Memory B cell (primary cell): ENCODE measurements around the gene PNMA6A.
"Not testable (repeated sequence)": the region's sequence is repeated elsewhere in the genome, so short reads cannot be mapped to it uniquely, and the experiment has no call there.

Source experiments
- ATAC-seq: fragments of 150-1000 bp; cut with Tn5 transposase; 2 replicates; pipeline ENCODE4 v1.10.0; 2021; ENCODE audit warnings: low read depth, mild to moderate bottlenecking, moderate library complexity
- DNase-seq, 2 donors: peaks; one replicate each; pipeline ENCODE4 v3.0.0; 2022; ENCODE audit warnings: low spot score in 2 of 2
- H3K27ac Mint-ChIP-seq: one replicate; pipeline ENCODE4 v1.8.0; 2022; ENCODE audit warnings: mild to moderate bottlenecking, moderate library complexity, mixed read lengths
- H3K27me3 Mint-ChIP-seq: one replicate; pipeline ENCODE4 v1.8.0; 2022; ENCODE audit warnings: mixed read lengths
- H3K36me3 Mint-ChIP-seq: one replicate; pipeline ENCODE4 v1.8.0; 2022; ENCODE audit warnings: mild to moderate bottlenecking, mixed read lengths
- H3K4me1 Mint-ChIP-seq: one replicate; pipeline ENCODE4 v1.8.0; 2022; ENCODE audit warnings: mixed read lengths
- H3K4me3 Mint-ChIP-seq: one replicate; pipeline ENCODE4 v1.8.0; 2022; ENCODE audit warnings: mild to moderate bottlenecking, moderate library complexity, mixed read lengths
- H3K9me3 Mint-ChIP-seq: one replicate; pipeline ENCODE4 v1.8.0; 2022; ENCODE audit warnings: mixed read lengths

PNMA6A gene

DNA sequence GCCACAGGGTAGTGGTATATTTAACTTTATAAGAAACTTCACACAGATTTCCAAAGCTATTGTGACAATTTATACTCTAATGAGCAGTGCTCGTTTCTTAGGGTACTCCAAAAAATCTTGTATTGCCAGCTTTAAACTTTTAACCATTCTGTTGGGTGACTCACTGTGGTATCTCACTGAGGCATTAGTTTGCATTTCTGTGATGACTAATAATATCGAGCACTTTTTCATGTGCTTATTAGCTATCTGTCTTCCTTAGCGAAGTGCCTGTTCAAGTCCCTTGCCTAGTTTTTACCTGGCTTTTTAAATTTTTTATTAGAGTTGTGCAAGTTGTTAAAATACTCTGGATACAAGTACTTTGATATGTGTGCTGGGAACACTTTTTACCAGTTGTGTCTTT lies 10.5 kb upstream of the PNMA6A start:
- DNase-seq (no peak), ATAC-seq (no peak)
- peaks cover 5% of the 10 kb centered on the region for H3K27me3 Mint-ChIP-seq
- no peaks in the 10 kb centered on the region for H3K9me3 Mint-ChIP-seq
- no peak overlapping the region for H3K4me3 Mint-ChIP-seq
- no peak overlapping the region for H3K27ac Mint-ChIP-seq
- H3K36me3 Mint-ChIP-seq, result peaks cover 3% of the 10 kb centered on the region
- H3K4me1 Mint-ChIP-seq, result peaks cover 3% of the 10 kb centered on the region

GRCh38 chrX:153063315-153063714 lies 8.9 kb upstream of the PNMA6A start:
- Mint-ChIP-seq H3K9me3 (no peaks in the 10 kb centered on the region), H3K4me1 (no peaks in the 10 kb centered on the region), H3K27ac (no peak overlapping the region), H3K27me3 (no peaks in the 10 kb centered on the region), H3K36me3 (peaks cover 3% of the 10 kb centered on the region), H3K4me3 (no peak overlapping the region)
- DNase-seq (no peak), ATAC-seq (no peak)

DNA sequence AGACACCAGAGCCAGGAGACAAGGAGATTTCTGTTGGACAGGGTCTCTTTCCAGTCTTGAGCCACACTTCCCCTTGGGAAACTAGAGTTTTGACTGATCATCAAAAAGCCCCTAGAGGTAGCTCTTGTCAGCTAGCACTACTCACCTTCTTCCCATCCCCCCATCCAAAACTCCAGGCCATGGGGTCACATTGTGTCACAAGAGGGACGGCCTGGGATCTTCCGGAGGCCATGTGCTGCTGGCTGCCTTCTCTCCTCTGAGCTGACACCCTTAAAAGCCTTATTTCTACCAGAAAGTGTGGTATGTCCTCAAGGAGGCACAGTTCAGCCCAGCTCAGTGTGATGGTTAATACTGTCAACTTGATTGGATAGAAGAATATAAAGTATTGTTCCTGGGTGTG lies 8.2 kb upstream of the PNMA6A start:
- Mint-ChIP-seq H3K4me3 (no peak overlapping the region), H3K9me3 (no peaks in the 10 kb centered on the region), H3K27me3 (no peaks in the 10 kb centered on the region), H3K27ac (no peak overlapping the region), H3K36me3 (peaks cover 3% of the 10 kb centered on the region), H3K4me1 (no peaks in the 10 kb centered on the region)
- no peak for ATAC-seq
- no peak for DNase-seq

DNA sequence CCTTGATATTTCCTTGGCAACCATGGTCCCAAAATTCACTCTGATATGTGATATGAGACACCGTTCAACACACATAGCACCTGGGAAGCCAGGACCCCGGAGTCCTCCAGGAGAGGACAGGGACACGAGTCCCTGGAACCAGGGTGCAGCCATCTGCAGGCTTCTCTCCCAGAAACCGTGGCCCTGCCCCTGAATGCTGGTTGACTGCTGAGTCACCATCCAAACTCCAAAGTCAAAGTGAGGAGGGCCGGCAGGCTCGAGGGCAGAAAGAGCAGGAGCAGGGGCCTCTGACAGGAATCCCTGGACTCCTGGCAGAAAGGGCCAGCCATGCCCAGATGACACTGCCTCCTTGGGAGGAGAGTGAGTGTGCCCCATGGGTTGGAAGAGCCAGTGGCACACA lies 6.9 kb upstream of the PNMA6A start:
- no peak overlapping the region for H3K27ac Mint-ChIP-seq
- no peaks in the 10 kb centered on the region for H3K36me3 Mint-ChIP-seq
- no peak overlapping the region for H3K4me3 Mint-ChIP-seq
- H3K4me1 Mint-ChIP-seq, result no peaks in the 10 kb centered on the region
- no peaks in the 10 kb centered on the region for H3K9me3 Mint-ChIP-seq
- no peak for ATAC-seq
- no peaks in the 10 kb centered on the region for H3K27me3 Mint-ChIP-seq
- DNase-seq, result no peak

GRCh38 chrX:153066402-153066801 lies 5.9 kb upstream of the PNMA6A start:
- not testable (repeated sequence) for H3K27me3 Mint-ChIP-seq, H3K4me1 Mint-ChIP-seq, ATAC-seq, DNase-seq, H3K4me3 Mint-ChIP-seq, H3K9me3 Mint-ChIP-seq, H3K27ac Mint-ChIP-seq, H3K36me3 Mint-ChIP-seq

GRCh38 chrX:153073331-153073730 lies 1.1 kb downstream of the PNMA6A start:
- ATAC-seq, H3K4me1 Mint-ChIP-seq, H3K27me3 Mint-ChIP-seq, H3K9me3 Mint-ChIP-seq, H3K36me3 Mint-ChIP-seq, H3K4me3 Mint-ChIP-seq, DNase-seq, H3K27ac Mint-ChIP-seq: not testable (repeated sequence)

GRCh38 chrX:153074262-153074899 lies 2.1 kb downstream of the PNMA6A start:
- Mint-ChIP-seq H3K4me1 (no peaks in the 10 kb centered on the region), H3K27me3 (peaks cover 1% of the 10 kb centered on the region), H3K9me3 (no peaks in the 10 kb centered on the region), H3K4me3 (no peak overlapping the region), H3K27ac (no peak overlapping the region), H3K36me3 (no peaks in the 10 kb centered on the region)
- DNase-seq (no peak), ATAC-seq (no peak)

GRCh38 chrX:153074935-153075334 lies 2.7 kb downstream of the PNMA6A start:
- no peaks in the 10 kb centered on the region for H3K9me3 Mint-ChIP-seq
- ATAC-seq, result no peak
- H3K4me1 Mint-ChIP-seq, result no peaks in the 10 kb centered on the region
- DNase-seq, result no peak
- H3K27ac Mint-ChIP-seq, result no peak overlapping the region
- no peak overlapping the region for H3K4me3 Mint-ChIP-seq
- H3K27me3 Mint-ChIP-seq, result peaks cover 1% of the 10 kb centered on the region
- no peaks in the 10 kb centered on the region for H3K36me3 Mint-ChIP-seq

DNA sequence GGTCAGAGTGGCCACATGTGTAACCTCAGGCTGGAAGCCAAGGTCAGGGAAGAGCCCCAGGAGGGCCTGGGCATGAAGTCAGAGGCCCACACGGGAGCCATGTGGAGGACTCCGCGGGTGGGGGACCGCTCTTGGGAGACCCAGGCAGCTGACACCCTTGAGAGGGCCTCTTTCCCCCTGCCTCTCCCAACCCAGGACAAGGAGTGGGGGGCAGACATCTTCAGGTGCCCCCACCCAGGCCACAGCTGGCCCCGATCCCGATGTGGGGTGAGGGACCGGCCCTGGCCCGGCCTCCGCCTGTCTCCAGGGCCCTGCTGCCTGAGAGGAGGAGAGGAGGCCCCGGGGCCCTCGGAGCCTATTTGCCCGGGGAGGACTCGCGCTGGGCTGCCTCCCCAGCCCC lies 3.1 kb downstream of the PNMA6A start:
- H3K4me3 Mint-ChIP-seq, result no peak overlapping the region
- ATAC-seq, result no peak
- H3K27me3 Mint-ChIP-seq, result peaks cover 1% of the 10 kb centered on the region
- H3K36me3 Mint-ChIP-seq, result no peaks in the 10 kb centered on the region
- H3K4me1 Mint-ChIP-seq, result no peaks in the 10 kb centered on the region
- no peaks in the 10 kb centered on the region for H3K9me3 Mint-ChIP-seq
- DNase-seq, result no peak
- no peak overlapping the region for H3K27ac Mint-ChIP-seq

- not testable (repeated sequence) for H3K4me1 Mint-ChIP-seq, H3K27me3 Mint-ChIP-seq, H3K9me3 Mint-ChIP-seq, DNase-seq, H3K36me3 Mint-ChIP-seq, H3K27ac Mint-ChIP-seq, H3K4me3 Mint-ChIP-seq
- peak; percentile 84 for ATAC-seq
Observed at GRCh38 chrX:153077437-153078135, 5.3 kb downstream of the PNMA6A start.

DNA sequence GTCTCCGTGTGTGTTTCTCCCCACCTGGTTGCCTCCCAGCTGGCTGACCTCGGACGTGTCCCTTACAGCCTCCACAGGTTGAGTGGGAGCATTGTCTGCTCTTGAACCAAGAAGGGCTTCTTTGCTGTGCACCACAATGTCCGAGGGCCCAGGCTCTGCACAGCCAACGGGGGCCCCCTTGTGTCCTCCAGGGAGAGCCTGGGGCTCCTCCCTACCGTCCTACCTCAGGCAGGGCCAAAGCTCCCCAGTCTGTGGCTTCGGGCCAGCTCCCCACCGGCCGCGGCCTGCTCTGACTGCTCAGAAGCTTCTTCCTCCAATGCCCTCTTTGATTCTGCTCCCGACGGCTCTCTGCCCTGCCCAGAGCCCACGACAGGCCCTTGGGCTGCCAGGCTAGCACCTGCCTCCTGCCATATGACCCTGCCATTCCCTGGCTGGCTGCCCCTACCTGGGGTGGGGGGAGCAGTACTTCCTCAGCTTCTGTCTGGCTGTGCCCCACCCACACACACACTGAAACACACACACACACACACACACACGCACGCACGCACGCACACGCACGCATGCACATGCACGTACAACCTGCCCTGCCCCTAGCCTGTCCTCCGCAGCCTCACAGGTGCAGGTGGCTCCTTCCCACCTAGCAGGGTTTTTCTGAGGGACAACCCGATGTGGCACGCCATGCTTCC lies 11.1 kb downstream of the PNMA6A start:
- not testable (repeated sequence) for H3K9me3 Mint-ChIP-seq, ATAC-seq, H3K27me3 Mint-ChIP-seq, H3K4me1 Mint-ChIP-seq, H3K36me3 Mint-ChIP-seq, H3K27ac Mint-ChIP-seq, DNase-seq, H3K4me3 Mint-ChIP-seq

- H3K27me3 Mint-ChIP-seq, result peaks cover 5% of the 10 kb centered on the region
- no peak for ATAC-seq
- H3K4me1 Mint-ChIP-seq, result peaks cover 6% of the 10 kb centered on the region
- H3K9me3 Mint-ChIP-seq, result peaks cover 17% of the 10 kb centered on the region
- no peak overlapping the region for H3K4me3 Mint-ChIP-seq
- peaks cover 10% of the 10 kb centered on the region for H3K36me3 Mint-ChIP-seq
- no peak overlapping the region for H3K27ac Mint-ChIP-seq
- DNase-seq, result no peak
Observed at GRCh38 chrX:153102418-153102817, 30.2 kb downstream of the PNMA6A start.

DNA sequence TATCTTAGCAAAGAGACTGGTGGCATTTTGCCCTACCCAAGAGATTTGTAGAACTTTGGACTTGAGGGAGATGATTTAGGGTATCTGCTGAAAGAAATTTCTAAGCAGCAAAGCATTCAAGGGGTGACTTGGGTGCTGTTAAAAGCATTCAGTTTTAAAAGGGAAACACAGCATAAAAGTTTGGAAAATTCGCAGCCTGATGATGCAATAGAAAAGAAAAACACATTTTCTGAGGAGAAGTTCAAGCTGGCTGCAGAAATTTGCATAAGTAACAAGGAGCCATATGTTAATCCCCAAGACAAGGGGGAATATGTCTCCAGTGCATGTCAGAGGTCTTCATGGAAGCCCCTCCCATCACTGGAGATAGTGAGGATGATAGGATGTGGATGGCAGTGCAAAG lies 32.7 kb downstream of the PNMA6A start:
- not testable (repeated sequence) for DNase-seq, H3K4me1 Mint-ChIP-seq, H3K27ac Mint-ChIP-seq, H3K27me3 Mint-ChIP-seq, H3K4me3 Mint-ChIP-seq, ATAC-seq
- peaks cover 10% of the 10 kb centered on the region for H3K36me3 Mint-ChIP-seq
- H3K9me3 Mint-ChIP-seq, result peaks cover 17% of the 10 kb centered on the region

DNA sequence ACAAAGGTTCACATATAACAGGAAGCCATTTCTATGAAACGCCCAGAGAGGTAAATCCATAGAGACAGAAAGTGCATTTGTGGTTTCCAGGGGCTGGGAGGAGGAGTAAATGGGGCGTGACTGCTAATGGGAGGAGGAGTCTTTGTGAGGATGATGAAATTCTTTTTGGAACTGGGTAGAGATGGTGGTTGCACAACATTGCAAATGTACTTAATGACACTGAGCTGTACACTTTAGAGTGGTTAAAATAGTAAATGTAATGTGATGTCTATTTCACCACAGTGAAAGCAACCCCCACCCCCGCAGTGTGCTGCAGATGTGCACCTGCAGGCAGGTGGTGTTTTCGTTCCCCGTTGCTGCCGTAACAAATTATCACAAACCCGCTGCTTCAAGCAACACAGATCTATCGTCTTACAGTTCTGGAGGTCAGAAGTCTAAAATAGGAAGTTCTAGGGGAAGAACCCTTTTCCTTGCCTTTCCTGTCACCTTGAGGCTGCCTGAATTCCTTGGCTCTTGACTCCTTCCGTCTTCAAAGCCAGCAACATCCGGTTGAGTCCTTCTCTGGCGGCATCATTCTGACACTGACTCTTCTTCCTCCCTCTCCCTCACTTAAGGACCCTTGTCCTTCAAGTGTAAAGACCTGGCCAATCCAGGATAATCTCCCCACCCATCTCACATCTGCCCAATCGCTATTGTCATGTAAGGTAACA lies 34.0 kb downstream of the PNMA6A start:
- H3K9me3 Mint-ChIP-seq, result peaks cover 11% of the 10 kb centered on the region
- not testable (repeated sequence) for DNase-seq, H3K36me3 Mint-ChIP-seq, H3K27ac Mint-ChIP-seq, H3K27me3 Mint-ChIP-seq, H3K4me1 Mint-ChIP-seq, H3K4me3 Mint-ChIP-seq
- peak; percentile 37 for ATAC-seq
